Activated T-helper 17 cell treated with anti-CD3 and anti-CD28 coated beads, Interleukin-2, amount 50 U/mL, for 72 hours (primary cell): Measurements from ENCODE around the gene CAPN10. TPM values are rescaled to one million over a fixed set of nuclear protein-coding genes. Genes with fewer than 3 reads are reported as not detected.

Experiments used
- ATAC-seq: fragments of 150-1000 bp; cut with Tn5 transposase; replicated peaks from 2 replicates; pipeline ENCODE4 v1.10.0; 2021; ENCODE audit warnings: mild to moderate bottlenecking, moderate library complexity
- H3K27ac Mint-ChIP-seq: one replicate; pipeline ENCODE4 v1.8.0; 2022; ENCODE audit warnings: mixed read lengths
- H3K27me3 Mint-ChIP-seq: one replicate; pipeline ENCODE4 v1.8.0; 2022; ENCODE audit warnings: mixed read lengths
- H3K36me3 Mint-ChIP-seq: one replicate; pipeline ENCODE4 v1.8.0; 2022; ENCODE audit warnings: low read depth, mild to moderate bottlenecking, mixed read lengths
- H3K4me1 Mint-ChIP-seq: one replicate; pipeline ENCODE4 v1.8.0; 2022; ENCODE audit warnings: mixed read lengths
- H3K4me3 Mint-ChIP-seq: one replicate; pipeline ENCODE4 v1.8.0; 2022; ENCODE audit warnings: mild to moderate bottlenecking, mixed read lengths
- H3K9me3 Mint-ChIP-seq: one replicate; pipeline ENCODE4 v1.8.0; 2022; ENCODE audit warnings: mixed read lengths
- total RNA-seq, 2 donors: library from RNA; stranded (reverse); gene quantifications; one replicate each; pipeline ENCODE4 v1.2.3, GENCODE V29; 2022

Gene CAPN10
- total RNA-seq, 2 donors from 2014 or later = 28.6 to 42.3 TPM

GRCh38 chr2:240635121-240635997 is 48.8 kb downstream of the CAPN10 start:
- no peak for ATAC-seq
- H3K27ac Mint-ChIP-seq = no peak overlapping the region
- H3K4me1 Mint-ChIP-seq = no peaks in the 10 kb centered on the region
- no peaks in the 10 kb centered on the region for H3K36me3 Mint-ChIP-seq
- peaks cover 5% of the 10 kb centered on the region for H3K9me3 Mint-ChIP-seq
- H3K4me3 Mint-ChIP-seq = no peak overlapping the region
- H3K27me3 Mint-ChIP-seq = no peaks in the 10 kb centered on the region

DNA sequence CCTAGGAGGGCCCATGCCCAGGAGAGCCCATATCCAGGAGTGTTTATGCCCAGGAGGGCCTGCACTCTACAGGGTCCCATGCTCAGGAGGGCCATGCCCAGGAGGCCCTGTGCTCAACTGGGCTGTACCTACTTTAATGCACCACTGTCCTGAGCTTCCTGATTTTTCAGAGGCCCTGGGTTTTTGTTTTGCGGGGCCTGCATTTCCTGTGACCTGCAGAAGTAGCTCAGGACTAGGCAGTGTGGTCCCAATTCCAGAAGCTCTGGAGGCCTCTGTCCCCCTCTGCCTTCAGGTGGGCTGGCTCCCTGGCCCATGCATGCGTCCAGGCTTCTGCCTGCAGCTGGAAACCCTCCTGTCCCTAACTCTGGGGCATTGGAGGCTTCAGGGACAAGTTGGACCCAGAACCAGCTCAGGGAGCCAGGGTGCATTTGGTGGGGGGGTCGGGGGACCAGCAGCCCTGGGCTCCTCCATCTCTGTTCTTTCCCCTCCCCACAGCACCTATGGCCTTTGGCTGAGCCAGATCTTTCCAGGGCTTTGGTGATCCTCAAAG is 49.5 kb downstream of the CAPN10 start:
- no peaks in the 10 kb centered on the region for H3K27me3 Mint-ChIP-seq
- ATAC-seq = no peak
- H3K9me3 Mint-ChIP-seq = peaks cover 5% of the 10 kb centered on the region
- H3K4me3 Mint-ChIP-seq = no peak overlapping the region
- no peak overlapping the region for H3K27ac Mint-ChIP-seq
- H3K36me3 Mint-ChIP-seq = no peaks in the 10 kb centered on the region
- H3K4me1 Mint-ChIP-seq = no peaks in the 10 kb centered on the region

DNA sequence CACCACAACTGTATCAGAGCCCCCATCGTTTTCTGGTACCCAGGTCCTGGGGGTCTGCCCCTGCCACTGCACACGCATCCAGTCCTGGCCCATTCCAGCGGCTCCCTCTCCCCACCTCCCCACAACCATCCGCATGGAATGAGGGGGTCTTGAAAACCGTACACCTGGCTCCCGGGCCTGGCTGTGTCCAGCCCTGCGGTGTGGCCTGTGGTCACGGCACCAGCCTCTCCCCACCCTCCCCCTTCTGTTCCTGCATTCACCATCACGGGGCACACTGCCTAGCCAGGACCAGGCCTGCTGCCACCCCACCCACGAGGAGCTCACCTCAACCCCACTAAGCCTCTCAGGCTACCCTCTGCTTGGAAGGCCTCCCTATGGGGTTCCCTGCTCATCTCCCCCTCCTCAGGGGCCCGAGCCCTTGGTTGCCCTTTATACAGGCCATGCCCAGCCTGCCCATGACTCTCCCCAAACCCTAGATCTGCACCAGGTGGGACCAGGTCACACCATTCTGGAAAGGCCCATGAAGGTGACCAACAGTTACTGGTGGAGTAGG is 50.1 kb downstream of the CAPN10 start:
- H3K9me3 Mint-ChIP-seq = peaks cover 5% of the 10 kb centered on the region
- no peaks in the 10 kb centered on the region for H3K27me3 Mint-ChIP-seq
- no peaks in the 10 kb centered on the region for H3K4me1 Mint-ChIP-seq
- no peak overlapping the region for H3K27ac Mint-ChIP-seq
- no peaks in the 10 kb centered on the region for H3K36me3 Mint-ChIP-seq
- H3K4me3 Mint-ChIP-seq = no peak overlapping the region
- ATAC-seq = no peak

GRCh38 chr2:240637116-240637900 is 50.8 kb downstream of the CAPN10 start:
- H3K27ac Mint-ChIP-seq = no peak overlapping the region
- no peak overlapping the region for H3K4me3 Mint-ChIP-seq
- no peak for ATAC-seq
- peaks cover 5% of the 10 kb centered on the region for H3K9me3 Mint-ChIP-seq
- no peaks in the 10 kb centered on the region for H3K27me3 Mint-ChIP-seq
- H3K36me3 Mint-ChIP-seq = no peaks in the 10 kb centered on the region
- H3K4me1 Mint-ChIP-seq = no peaks in the 10 kb centered on the region

DNA sequence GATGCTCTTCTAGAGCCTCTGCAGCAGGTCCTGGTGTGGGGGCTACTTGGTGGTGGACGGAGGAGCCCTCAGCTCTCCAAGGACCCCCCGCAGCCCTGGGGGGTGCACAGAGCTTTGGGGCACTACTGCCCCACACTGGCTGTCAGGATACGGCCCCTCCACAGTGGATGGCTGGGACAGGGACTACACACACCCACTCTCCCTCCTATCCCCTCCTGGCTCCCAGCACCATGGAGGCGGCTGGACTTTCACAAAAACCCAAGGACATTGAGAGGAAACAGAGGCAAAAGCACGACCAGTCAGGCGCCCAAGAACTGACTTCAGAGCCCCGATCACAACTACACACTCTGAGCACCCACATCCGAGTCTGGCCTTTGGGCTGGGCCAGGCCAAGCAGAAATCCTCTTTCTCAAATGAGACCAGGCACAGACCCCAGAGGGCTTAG is 51.4 kb downstream of the CAPN10 start:
- no peaks in the 10 kb centered on the region for H3K4me1 Mint-ChIP-seq
- H3K9me3 Mint-ChIP-seq = peaks cover 5% of the 10 kb centered on the region
- ATAC-seq = no peak
- no peaks in the 10 kb centered on the region for H3K27me3 Mint-ChIP-seq
- no peak overlapping the region for H3K4me3 Mint-ChIP-seq
- H3K36me3 Mint-ChIP-seq = no peaks in the 10 kb centered on the region
- H3K27ac Mint-ChIP-seq = no peak overlapping the region

DNA sequence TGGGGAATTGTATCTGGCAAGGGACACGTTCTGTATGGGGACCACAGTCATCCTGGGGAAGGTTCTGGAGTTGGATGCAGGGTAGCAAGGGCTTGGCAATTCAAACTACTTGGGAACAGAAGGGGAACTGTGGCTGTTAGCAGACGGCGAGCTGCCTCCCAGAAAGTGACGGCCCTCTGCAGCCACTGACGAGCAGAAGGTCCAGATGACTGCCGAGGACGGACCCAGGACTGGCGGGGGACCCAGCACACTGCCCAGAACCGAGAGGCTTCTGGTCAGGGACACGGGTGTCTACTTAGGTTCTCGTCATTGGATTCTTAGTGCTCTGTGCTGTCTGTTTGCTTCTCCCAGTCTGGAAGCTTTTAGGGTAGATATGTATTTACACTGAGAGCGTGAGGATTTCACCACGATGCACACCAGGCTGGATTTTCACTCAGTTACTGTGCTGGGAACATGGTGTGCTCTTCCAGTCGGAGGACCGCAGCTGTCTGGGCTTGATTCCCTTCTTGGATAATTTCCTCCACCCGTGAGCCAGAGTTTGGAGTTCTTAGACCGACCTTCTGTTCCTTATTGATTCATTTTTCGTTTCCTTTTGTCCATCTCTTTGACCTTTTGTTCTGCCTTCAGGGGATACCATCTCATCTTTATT is 52.1 kb downstream of the CAPN10 start:
- Mint-ChIP-seq H3K9me3 (no peaks in the 10 kb centered on the region), H3K27ac (no peak overlapping the region), H3K4me3 (no peak overlapping the region), H3K4me1 (no peaks in the 10 kb centered on the region), H3K27me3 (no peaks in the 10 kb centered on the region), H3K36me3 (no peaks in the 10 kb centered on the region)
- no peak for ATAC-seq

DNA sequence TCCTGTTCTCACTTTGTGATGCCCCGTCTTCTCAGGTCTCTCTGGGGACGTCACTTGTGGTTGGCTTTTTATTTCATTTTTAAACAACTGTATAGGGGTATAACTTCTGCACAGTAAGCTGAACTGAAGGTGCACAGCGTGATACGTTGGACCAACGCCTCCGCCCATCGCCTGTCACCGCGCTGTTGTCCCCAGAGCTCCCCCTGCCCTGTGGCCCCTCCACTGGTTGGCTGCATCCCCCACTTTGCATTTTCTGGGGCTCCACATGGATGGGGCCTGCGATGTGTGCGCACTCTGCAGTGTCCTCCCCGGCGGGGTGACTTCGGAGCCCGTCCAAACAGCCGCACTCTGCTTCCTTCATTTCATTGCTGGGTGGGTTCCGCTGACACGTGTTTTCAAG is 53.0 kb downstream of the CAPN10 start:
- Mint-ChIP-seq H3K27me3 (no peaks in the 10 kb centered on the region), H3K9me3 (no peaks in the 10 kb centered on the region), H3K4me1 (no peaks in the 10 kb centered on the region), H3K4me3 (no peak overlapping the region), H3K36me3 (no peaks in the 10 kb centered on the region), H3K27ac (no peak overlapping the region)
- ATAC-seq = no peak

GRCh38 chr2:240640939-240641338 is 54.4 kb downstream of the CAPN10 start:
- Mint-ChIP-seq H3K27me3 (no peaks in the 10 kb centered on the region), H3K27ac (no peak overlapping the region), H3K4me3 (no peak overlapping the region), H3K36me3 (no peaks in the 10 kb centered on the region), H3K4me1 (no peaks in the 10 kb centered on the region), H3K9me3 (no peaks in the 10 kb centered on the region)
- no peak for ATAC-seq

GRCh38 chr2:240642061-240642805 is 55.7 kb downstream of the CAPN10 start:
- no peaks in the 10 kb centered on the region for H3K27me3 Mint-ChIP-seq
- H3K4me3 Mint-ChIP-seq = no peak overlapping the region
- no peaks in the 10 kb centered on the region for H3K36me3 Mint-ChIP-seq
- no peak for ATAC-seq
- H3K9me3 Mint-ChIP-seq = no peaks in the 10 kb centered on the region
- no peaks in the 10 kb centered on the region for H3K4me1 Mint-ChIP-seq
- no peak overlapping the region for H3K27ac Mint-ChIP-seq

DNA sequence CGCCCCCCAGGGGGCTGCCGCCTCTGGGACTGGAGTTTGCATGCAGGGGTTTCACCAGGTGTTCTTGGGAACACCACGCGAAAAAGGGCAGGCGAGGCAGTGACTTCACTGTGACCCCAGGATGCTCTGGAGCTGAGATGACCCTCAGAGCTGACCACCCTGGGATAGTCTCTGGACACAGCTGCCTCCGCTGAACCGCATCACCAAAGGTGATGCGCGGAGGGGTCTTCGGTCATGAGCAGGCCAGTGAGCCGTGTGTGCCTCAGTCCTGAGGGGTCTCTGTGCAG is 56.2 kb downstream of the CAPN10 start:
- H3K27ac Mint-ChIP-seq = no peak overlapping the region
- peaks cover 5% of the 10 kb centered on the region for H3K27me3 Mint-ChIP-seq
- no peak overlapping the region for H3K4me3 Mint-ChIP-seq
- H3K9me3 Mint-ChIP-seq = no peaks in the 10 kb centered on the region
- no peaks in the 10 kb centered on the region for H3K36me3 Mint-ChIP-seq
- ATAC-seq = no peak
- no peaks in the 10 kb centered on the region for H3K4me1 Mint-ChIP-seq

- no peak for ATAC-seq
- no peak overlapping the region for H3K27ac Mint-ChIP-seq
- no peaks in the 10 kb centered on the region for H3K36me3 Mint-ChIP-seq
- H3K4me3 Mint-ChIP-seq = no peak overlapping the region
- peaks cover 7% of the 10 kb centered on the region for H3K27me3 Mint-ChIP-seq
- H3K4me1 Mint-ChIP-seq = no peaks in the 10 kb centered on the region
- H3K9me3 Mint-ChIP-seq = no peaks in the 10 kb centered on the region
Measured at GRCh38 chr2:240643093-240643810, 56.7 kb downstream of the CAPN10 start.

DNA sequence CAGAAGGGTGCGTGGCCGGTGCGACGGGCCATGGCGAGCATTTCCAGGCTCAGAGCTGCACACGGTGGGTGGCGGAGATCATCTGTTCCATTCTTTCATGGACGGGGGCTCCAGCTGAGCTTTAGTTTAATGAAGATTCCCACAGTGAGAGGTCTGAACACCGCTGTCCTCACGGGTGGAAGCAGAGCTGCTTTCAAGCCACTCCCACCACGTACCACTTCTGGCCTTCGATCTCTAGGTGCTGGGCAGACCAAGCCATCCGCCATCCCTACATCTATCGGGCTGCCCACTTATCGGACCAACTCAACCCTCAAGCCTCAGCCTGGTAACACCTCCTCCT is 57.2 kb downstream of the CAPN10 start:
- no peak overlapping the region for H3K27ac Mint-ChIP-seq

DNA sequence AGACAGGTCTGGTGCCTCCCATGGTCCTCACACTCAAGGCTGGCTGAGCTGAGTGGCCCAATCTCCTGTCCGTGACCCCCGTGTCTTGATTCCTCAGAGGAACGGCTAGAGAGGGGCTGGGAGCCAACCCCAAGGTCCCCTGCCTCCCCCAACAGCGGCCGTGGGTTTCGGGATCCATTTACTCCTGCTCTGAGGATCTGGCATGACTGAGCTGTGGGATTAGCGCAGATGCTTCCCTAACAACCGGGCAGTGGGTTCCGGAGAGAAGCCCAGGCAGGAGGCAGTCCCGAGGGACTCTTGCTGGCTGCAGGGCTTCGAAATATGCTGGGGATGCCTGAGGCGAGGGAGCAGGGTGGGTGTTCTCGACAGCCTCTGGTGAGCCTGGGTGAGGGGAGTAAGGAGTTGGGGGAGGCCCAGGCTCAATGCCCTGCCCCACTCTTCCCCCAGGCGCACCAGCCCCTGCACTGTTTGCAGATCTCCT is 57.7 kb downstream of the CAPN10 start:
- no peak overlapping the region for H3K4me3 Mint-ChIP-seq
- no peak for ATAC-seq
- H3K4me1 Mint-ChIP-seq = no peaks in the 10 kb centered on the region
- no peak overlapping the region for H3K27ac Mint-ChIP-seq
- H3K9me3 Mint-ChIP-seq = no peaks in the 10 kb centered on the region
- H3K36me3 Mint-ChIP-seq = no peaks in the 10 kb centered on the region
- peaks cover 9% of the 10 kb centered on the region for H3K27me3 Mint-ChIP-seq

More for the DNA sequence above, 57.2 kb downstream of the CAPN10 start:
- Mint-ChIP-seq H3K27me3 (peaks cover 7% of the 10 kb centered on the region), H3K4me1 (no peaks in the 10 kb centered on the region), H3K4me3 (no peak overlapping the region), H3K36me3 (no peaks in the 10 kb centered on the region), H3K9me3 (no peaks in the 10 kb centered on the region)
- ATAC-seq = no peak
